Measurements from ENCODE around the gene SLC25A17.
"Not testable (repeated sequence)": the region's sequence is repeated elsewhere in the genome, so short reads cannot be mapped to it uniquely, and the experiment has no call there.

Gene SLC25A17, protein sequence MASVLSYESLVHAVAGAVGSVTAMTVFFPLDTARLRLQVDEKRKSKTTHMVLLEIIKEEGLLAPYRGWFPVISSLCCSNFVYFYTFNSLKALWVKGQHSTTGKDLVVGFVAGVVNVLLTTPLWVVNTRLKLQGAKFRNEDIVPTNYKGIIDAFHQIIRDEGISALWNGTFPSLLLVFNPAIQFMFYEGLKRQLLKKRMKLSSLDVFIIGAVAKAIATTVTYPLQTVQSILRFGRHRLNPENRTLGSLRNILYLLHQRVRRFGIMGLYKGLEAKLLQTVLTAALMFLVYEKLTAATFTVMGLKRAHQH

DNA sequence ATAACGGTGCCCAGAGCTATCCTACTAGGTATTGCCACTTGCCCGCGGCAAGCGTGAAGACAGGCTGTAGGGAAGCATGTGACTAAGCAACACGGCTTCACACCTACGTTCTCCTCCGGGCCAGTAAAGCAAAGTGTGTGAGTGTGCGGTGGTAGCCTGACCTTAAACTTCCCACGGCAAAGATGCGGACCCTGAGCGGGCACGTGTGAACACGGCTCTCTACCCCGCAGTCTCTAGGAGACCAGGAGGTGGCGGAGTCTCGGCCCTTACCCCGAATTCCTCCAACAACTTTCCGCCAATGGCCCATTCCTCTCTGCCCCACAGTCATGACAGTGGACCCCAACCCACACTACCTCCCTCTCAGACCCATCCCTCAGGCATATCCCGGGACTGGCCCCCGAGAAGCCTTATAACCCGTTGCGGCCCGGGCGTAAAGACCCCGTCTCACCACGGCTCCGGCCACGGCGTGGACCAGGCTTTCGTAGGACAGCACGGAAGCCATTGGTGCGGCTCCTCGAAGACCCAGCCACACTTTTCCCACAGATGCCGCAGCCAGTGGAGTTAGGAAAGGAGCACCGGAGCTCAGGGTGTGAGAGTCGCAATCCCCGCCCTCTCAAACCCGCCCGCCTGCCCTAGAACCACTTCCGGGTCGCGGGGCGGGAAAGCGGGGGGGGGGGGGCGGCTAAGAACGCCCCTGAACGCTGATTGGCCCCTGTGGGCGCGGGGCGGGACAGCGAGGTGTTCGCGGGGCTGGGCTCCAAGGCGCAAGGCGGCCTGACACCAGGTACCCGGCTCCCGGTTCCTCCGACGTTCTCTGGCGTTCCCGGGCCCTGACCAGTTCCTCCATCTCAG, at the start of gene SLC25A17:
Gene SLC25A17 (minus strand): TSS at position 600 of the 852 bp plus-strand sequence. CDS start 98 bp downstream, at position 502.
- H3K4me1 Mint-ChIP-seq = peaks cover 31% of the 10 kb centered on the region
- H3K27me3 Mint-ChIP-seq = no peaks in the 10 kb centered on the region
- H3K4me3 Mint-ChIP-seq = peak within 1 kb of the TSS; percentile 90
- no peaks in the 10 kb centered on the region for H3K9me3 Mint-ChIP-seq
- peak; percentile 92 for DNase-seq
- H3K36me3 Mint-ChIP-seq = peaks cover 11% of the 10 kb centered on the region
- CTCF ChIA-PET = interaction anchor here (0.7 to 0.9 kb wide), 2 partner anchors 20 to 88 kb away, joined by 3 to 4 read pairs; no protein-coding TSS in a partner anchor
- peak within 1 kb of the TSS; percentile 90 for H3K27ac Mint-ChIP-seq

DNA sequence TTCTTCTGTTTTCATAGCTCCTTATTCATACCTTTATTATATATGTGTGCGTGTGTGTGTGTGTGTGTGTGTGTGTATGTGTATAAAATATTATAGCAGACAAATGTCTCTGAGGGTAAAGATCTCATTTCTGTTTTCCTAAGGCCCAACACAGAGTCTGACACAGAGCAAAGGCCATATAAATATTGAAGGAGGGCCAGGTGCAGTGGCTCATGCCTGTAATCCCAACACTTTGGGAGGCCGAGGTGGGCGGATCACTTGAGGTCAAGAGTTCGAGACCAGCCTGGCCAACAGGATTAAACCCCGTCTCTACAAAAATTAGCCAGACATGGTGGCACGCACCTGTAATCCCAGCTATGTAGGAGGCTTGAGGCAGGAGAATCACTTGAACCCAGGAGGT, 49.2 kb upstream of the SLC25A17 start:
- not testable (repeated sequence) for H3K9me3 Mint-ChIP-seq, H3K4me1 Mint-ChIP-seq, H3K4me3 Mint-ChIP-seq, DNase-seq, H3K36me3 Mint-ChIP-seq, H3K27me3 Mint-ChIP-seq, H3K27ac Mint-ChIP-seq
- CTCF ChIA-PET = interaction anchor here (0.6 kb wide), 1 partner anchor 12 kb away, joined by 4 read pairs; no protein-coding TSS in a partner anchor

DNA sequence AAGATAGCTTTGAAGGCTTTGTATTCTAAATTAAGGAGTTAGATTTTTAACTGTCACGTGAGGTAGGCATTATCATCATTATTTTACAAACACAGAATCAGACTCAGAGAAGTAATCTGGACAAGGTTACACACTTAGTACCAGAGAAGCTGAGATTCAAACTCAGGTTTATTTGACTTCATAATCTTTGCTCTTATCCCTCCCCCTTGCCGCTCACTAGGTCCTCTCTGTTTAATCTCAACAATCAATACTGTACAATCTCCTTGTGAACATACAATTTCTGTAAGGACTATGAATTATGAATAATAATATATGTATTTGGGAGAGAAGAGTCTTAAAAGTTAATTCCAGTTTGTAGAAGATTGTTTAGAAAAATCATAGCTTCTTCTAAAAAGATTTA, 48.0 kb upstream of the SLC25A17 start:
- CTCF ChIA-PET = interaction anchor here (0.9 to 1.1 kb wide), 2 partner anchors 10 to 32 kb away, joined by 4 to 8 read pairs; no protein-coding TSS in a partner anchor
- Mint-ChIP-seq H3K4me1 (peaks cover 7% of the 10 kb centered on the region), H3K4me3 (no peak overlapping the region)

DNA sequence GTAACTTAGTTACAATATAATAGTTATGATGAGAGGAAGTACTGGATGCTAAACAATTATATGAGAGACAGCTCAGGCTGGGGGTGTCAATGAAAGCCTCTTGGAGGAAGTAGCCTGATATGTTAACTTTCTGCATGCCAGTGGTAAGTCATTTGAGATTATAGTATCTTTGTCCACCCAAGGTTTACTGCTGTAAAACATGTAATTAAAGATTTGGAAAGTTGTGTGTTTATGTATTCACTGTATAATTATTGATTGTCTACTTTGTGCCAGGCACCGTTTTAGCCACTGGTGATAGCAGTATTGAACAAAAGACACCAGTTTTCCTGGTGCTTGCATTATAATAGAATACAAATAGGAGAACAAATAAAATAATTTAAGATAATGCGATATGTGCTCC, 43.4 kb upstream of the SLC25A17 start:
- CTCF ChIA-PET = no interaction called here
- Mint-ChIP-seq H3K36me3 (peaks cover 9% of the 10 kb centered on the region), H3K4me1 (peaks cover 26% of the 10 kb centered on the region), H3K27me3 (no peaks in the 10 kb centered on the region), H3K4me3 (no peak overlapping the region), H3K9me3 (no peaks in the 10 kb centered on the region), H3K27ac (no peak overlapping the region)
- DNase-seq = no peak

More for the DNA sequence above, 48.0 kb upstream of the SLC25A17 start:
- Mint-ChIP-seq H3K27ac (no peak overlapping the region), H3K27me3 (no peaks in the 10 kb centered on the region), H3K9me3 (no peaks in the 10 kb centered on the region), H3K36me3 (peaks cover 4% of the 10 kb centered on the region)
- no peak for DNase-seq

DNA sequence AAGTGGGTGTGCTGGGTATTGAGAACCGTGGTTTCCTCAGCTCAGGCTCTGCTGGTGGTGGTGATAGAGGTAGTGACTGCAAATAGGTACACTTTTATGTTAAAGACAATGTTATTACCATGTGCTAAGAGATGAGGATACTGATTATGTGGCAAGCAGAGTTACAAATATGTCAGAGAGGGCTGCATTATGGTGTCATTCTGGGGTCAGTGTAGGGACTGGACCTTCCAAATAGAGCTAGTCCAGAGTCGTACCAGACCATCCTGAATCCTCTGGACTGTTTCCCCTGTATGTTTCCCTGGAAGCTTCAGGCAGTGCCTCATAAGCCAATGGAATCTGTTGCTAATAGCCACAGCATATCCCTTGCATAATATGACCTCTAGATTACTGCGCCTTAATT, 42.9 kb upstream of the SLC25A17 start, which contains the start of gene DNAJB7:
Gene DNAJB7 (minus strand): TSS at position 101 of the 400 bp plus-strand sequence. CDS start 119 bp downstream, outside the sequence.
- Mint-ChIP-seq H3K4me3 (no peak within 1 kb of the TSS), H3K9me3 (no peaks in the 10 kb centered on the region), H3K27me3 (no peaks in the 10 kb centered on the region), H3K27ac (no peak within 1 kb of the TSS), H3K4me1 (peaks cover 30% of the 10 kb centered on the region), H3K36me3 (peaks cover 9% of the 10 kb centered on the region)
- no peak for DNase-seq
- CTCF ChIA-PET = no interaction called here

DNA sequence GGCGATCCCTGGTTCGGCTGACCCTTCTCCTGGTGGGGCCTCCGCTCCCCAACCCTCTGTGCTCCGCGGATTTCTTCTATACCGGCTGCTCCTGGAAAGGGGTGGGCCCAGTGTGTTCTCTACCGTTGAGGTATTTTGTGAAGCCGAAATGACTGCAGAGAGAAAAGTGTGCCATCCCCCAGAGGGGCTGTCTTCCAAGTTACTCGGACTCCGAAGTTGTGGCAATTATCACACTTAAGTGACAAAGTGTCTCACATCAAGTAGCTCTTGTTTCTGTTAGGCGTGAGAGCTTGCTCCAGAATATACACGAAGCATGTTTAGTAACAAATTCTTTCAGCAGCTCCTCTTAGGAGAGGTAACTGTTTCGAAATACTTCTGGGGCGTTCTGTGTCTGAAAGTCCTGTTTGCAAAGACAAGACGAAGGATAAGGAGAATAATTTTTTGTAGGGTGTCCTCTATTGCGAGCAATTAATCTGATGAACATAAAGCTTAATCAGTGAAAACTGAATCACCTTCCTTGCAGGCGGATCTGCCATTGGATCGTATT, 38.2 kb upstream of the SLC25A17 start:
- H3K4me3 Mint-ChIP-seq = peak overlapping the region; percentile 99
- peaks cover 13% of the 10 kb centered on the region for H3K36me3 Mint-ChIP-seq
- CTCF ChIA-PET = interaction anchor here (1.0 to 1.7 kb wide), 3 partner anchors 42 to 210 kb away, joined by 3 to 7 read pairs (median 6); no protein-coding TSS in a partner anchor
- H3K27ac Mint-ChIP-seq = peak overlapping the region; percentile 100
- DNase-seq = no peak
- peaks cover 50% of the 10 kb centered on the region for H3K4me1 Mint-ChIP-seq
- no peaks in the 10 kb centered on the region for H3K9me3 Mint-ChIP-seq
- H3K27me3 Mint-ChIP-seq = no peaks in the 10 kb centered on the region

DNA sequence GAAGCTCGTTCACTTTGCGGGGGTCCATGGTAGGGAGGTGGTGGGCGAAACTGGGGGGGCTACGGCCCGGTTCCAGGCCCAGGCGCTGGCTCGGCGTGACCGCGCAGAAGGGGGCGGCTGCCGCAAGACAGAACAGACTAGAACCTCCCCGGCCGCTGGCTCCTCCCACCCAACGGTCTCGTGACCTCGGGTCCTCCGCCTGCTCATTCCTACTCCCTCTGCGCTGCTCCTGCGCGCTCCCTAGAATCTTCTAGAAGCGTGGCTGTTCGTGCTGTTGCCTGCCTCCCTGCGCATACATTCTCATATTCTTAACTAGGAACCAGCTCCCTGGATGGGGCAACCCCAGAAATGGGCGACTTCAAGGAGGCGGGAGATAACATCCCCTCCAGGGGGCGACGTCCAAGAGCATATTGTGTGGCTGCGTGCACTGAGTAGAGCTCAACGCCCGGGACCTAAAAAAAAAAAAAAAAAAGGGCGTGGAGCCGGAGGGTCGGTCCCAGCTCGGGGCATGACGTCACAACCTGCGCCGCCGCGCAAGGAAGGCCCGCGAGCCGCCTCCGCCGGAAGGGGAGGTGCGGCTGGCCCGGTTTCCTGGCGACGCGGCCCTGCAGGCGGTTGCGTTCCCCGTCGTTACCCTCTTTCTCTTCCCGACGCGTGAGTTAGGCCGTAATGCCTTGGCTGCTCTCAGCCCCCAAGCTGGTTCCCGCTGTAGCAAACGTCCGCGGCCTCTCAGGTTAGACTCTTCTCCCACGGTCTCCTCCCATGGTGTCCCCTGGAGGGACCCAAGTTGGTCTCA, 37.6 kb upstream of the SLC25A17 start, which contains the start of the genes ST13 and XPNPEP3:
Gene ST13 (minus strand): TSS at position 127 of the 796 bp plus-strand sequence. CDS start 99 bp downstream, at position 28.
Gene XPNPEP3 (plus strand): TSS at position 636 of the 796 bp plus-strand sequence. CDS start 34 bp downstream, at position 670.
- Mint-ChIP-seq H3K27me3 (no peaks in the 10 kb centered on the region), H3K27ac (peak within 1 kb of the TSS; percentile 100), H3K36me3 (peaks cover 13% of the 10 kb centered on the region), H3K4me3 (peak within 1 kb of the TSS; percentile 99), H3K9me3 (no peaks in the 10 kb centered on the region), H3K4me1 (peaks cover 55% of the 10 kb centered on the region)
- CTCF ChIA-PET = interaction anchor here (1.0 to 1.7 kb wide), 3 partner anchors 43 to 210 kb away, joined by 3 to 7 read pairs (median 6); no protein-coding TSS in a partner anchor
- DNase-seq = peak; percentile 99

DNA sequence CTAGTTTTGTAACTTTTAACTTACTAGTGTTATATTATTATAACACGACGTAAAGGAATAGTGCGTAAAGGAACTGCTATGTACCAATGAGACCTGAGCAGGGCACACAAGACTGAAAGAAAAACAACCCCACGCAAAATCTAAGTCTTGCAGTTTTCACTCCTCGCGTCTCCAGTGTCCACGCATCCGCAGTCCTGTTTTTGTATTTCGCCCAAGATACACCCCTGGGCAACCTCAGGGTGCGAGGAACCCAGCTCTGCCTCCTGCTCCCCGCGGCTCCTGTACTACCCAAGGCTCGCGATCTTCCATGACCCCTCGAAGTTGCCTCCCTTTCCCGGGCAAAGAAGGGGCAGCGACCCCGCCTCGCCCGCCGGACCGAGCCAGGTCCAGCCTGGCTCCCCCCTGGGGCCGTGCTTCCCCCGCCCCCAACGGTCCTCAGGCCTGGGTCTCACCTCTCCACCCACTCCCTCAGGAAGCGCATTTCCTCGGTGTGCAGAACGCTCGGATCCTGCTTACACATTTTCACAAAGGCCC, 36.9 kb upstream of the SLC25A17 start:
- peak overlapping the region; percentile 99 for H3K4me3 Mint-ChIP-seq
- H3K36me3 Mint-ChIP-seq = peaks cover 12% of the 10 kb centered on the region
- peak overlapping the region; percentile 100 for H3K27ac Mint-ChIP-seq
- H3K9me3 Mint-ChIP-seq = no peaks in the 10 kb centered on the region
- no peak for DNase-seq
- no peaks in the 10 kb centered on the region for H3K27me3 Mint-ChIP-seq
- H3K4me1 Mint-ChIP-seq = peaks cover 60% of the 10 kb centered on the region
- CTCF ChIA-PET = interaction anchor here (0.6 kb wide), 1 partner anchor 209 kb away, joined by 3 read pairs; no protein-coding TSS in a partner anchor

DNA sequence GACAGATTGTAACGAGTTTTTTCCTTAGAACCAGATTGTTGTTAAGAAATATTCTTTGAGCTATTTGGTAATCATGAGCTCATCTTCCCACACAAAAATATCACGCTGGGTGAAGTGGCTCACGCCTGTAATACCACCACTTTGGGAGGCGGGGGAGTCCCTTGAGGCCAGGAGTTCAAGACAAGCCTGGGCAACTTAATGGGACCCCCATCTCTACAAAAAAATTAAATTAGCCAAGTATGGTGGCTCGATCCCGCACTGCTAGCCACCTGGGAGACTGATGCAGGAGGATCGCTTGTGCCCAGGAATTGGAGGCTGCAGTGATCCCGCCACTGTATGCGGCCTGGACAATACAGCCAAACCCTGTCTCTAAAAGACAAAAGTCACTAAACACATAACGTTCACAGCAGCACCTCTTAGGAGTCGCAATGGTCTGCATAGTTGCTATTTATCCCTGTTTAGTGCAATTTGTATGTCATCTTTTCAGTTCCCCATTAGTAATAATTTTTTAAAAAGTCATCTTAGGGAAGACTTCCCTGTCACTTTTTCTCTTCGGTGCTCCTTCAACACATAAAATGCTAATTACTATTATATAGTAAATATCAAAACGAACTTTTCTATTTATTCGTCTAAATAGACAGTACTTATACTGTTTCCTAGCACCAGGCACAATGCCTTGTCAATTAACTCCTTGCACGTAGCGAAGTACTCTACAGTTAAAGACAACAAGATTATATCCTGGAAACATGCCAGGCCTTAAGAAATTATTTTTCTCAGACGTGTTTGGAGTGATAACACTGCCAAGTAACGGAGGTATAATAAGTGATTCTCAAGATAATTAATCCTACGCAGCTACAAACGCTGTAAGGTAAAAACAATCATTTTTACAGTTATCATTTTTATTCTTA, 36.2 kb upstream of the SLC25A17 start:
- H3K4me3 Mint-ChIP-seq = peak overlapping the region; percentile 99
- CTCF ChIA-PET = interaction anchor here (0.6 to 1.1 kb wide), 4 partner anchors 44 to 418 kb away, joined by 3 read pairs; no protein-coding TSS in a partner anchor
- H3K36me3 Mint-ChIP-seq = peaks cover 7% of the 10 kb centered on the region
- H3K9me3 Mint-ChIP-seq = no peaks in the 10 kb centered on the region
- no peak for DNase-seq
- peaks cover 60% of the 10 kb centered on the region for H3K4me1 Mint-ChIP-seq
- H3K27me3 Mint-ChIP-seq = no peaks in the 10 kb centered on the region
- peak overlapping the region; percentile 100 for H3K27ac Mint-ChIP-seq

DNA sequence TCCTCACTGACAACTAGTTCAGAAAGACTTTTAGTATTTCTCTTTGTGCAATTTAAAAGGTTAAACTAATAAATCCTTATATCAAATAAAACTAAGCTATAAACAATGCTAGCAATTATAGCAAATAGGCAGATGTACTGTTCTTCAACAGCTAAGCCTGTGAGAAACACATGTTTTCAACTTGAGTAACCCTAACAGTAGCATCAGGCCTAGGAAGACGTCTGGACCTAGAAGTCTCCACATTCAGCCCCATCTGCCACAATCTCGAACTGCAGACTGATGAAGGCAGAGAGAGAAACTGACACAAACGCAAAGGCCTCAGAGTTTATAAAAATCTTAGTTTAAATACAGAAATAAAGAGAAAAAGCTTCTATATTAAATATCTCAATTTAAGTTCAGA, 34.8 kb upstream of the SLC25A17 start:
- peak overlapping the region; percentile 42 for H3K4me3 Mint-ChIP-seq
- no peak overlapping the region for H3K27ac Mint-ChIP-seq
- CTCF ChIA-PET = interaction anchor here (1.1 kb wide), 1 partner anchor 45 kb away, joined by 3 read pairs; no protein-coding TSS in a partner anchor

DNA sequence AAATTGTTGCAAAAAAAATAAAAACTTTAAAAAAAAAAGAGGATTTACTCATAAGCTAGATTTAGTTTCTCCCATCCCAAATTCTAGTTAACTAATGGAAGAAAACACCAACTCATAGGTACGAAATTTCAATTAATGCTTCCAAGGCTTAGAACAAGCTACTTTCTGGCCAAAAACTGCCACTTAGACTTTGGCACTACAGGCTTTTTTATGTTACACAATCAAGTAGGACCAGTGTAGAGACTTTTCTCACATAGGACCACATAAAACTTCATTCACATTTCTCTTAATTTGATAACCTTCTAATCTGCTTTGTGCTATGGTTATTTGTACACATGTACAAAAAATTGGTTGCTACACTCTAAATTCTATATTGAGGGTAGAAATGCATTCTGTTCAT, 34.2 kb upstream of the SLC25A17 start:
- no peak overlapping the region for H3K27ac Mint-ChIP-seq
- peaks cover 9% of the 10 kb centered on the region for H3K36me3 Mint-ChIP-seq
- no peak for DNase-seq
- H3K27me3 Mint-ChIP-seq = no peaks in the 10 kb centered on the region
- CTCF ChIA-PET = interaction anchor here (1.3 kb wide), 1 partner anchor 69 kb away, joined by 3 read pairs; no protein-coding TSS in a partner anchor
- no peaks in the 10 kb centered on the region for H3K9me3 Mint-ChIP-seq
- H3K4me1 Mint-ChIP-seq = peaks cover 51% of the 10 kb centered on the region
- H3K4me3 Mint-ChIP-seq = no peak overlapping the region

More for the DNA sequence above, 34.8 kb upstream of the SLC25A17 start:
- H3K27me3 Mint-ChIP-seq = no peaks in the 10 kb centered on the region
- H3K36me3 Mint-ChIP-seq = peaks cover 8% of the 10 kb centered on the region
- H3K9me3 Mint-ChIP-seq = no peaks in the 10 kb centered on the region
- DNase-seq = no peak
- H3K4me1 Mint-ChIP-seq = peaks cover 55% of the 10 kb centered on the region

DNA sequence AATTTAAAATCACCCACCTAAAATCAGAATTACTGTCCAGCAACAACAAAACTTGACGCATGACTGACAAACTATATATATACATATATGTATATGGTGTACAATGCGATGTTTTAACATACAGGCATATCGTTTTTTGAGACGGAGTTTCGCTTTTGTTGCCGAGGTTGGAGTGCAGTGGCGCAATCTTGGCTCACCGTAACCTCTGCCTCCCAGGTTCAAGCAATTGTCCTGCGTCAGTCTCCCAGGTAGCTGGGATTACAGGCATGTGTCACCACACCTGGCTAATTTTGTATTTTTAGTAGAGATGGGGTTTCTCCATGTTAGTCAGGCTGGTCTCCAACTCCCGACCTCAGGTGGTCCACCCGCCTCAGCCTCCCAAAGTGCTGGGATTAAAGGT, 26.7 kb upstream of the SLC25A17 start:
- H3K27ac Mint-ChIP-seq, H3K4me1 Mint-ChIP-seq, H3K9me3 Mint-ChIP-seq, H3K27me3 Mint-ChIP-seq, H3K4me3 Mint-ChIP-seq, CTCF ChIA-PET, DNase-seq: not testable (repeated sequence)
- peaks cover 36% of the 10 kb centered on the region for H3K36me3 Mint-ChIP-seq

Data from activated naive CD4-positive, alpha-beta T cell treated with anti-CD3 and anti-CD28 coated beads, Interleukin-2, amount 10 ng/mL, durations not matched to agents 7 days and 5 days (primary cell).